ENCODE results near the gene SLC25A22. TPM values are rescaled to one million over a fixed set of nuclear protein-coding genes. Genes with fewer than 3 reads are reported as not detected.

Gene SLC25A22
- total and polyA plus RNA-seq, 3 experiments from 2014 or later, result 14.1 to 77.0 (median 73.6) TPM

GRCh38 chr11:832529-833113 is 34.5 kb upstream of the SLC25A22 start, which contains the start of gene CD151:
Gene CD151 (plus strand): TSS chr11:832952. CDS start chr11:836070, 3,118 bp downstream.
- Mint-ChIP-seq H3K36me3 (peaks cover 0 to 5% (median 0%) of the 10 kb centered on the region in 3 donors), H3K27me3 (peaks cover 3 to 17% of the 10 kb centered on the region in 2 donors), H3K27ac (peak within 1 kb of the TSS in 3 of 8 donors; percentile 52 to 84 (median 66)), H3K4me1 (peaks cover 0 to 61% (median 12%) of the 10 kb centered on the region in 3 donors), H3K9me3 (no peaks in the 10 kb centered on the region), H3K4me3 (peak within 1 kb of the TSS; percentile 63 to 87 (median 72))
- H3K9me3 ChIP-seq (ENCODE audit: low read length), result no peaks in the 10 kb centered on the region
- ChIA-PET POLR2A (interaction anchor here (0.5 to 3.3 kb wide), 5 partner anchors 10 to 137 kb away, joined by 3 to 16 read pairs (median 5); partner anchors contain the start of genes PNPLA2, RPLP2 and TMEM80), CTCF (interaction anchor here (0.7 to 1.3 kb wide), 3 partner anchors 10 to 16 kb away, joined by 3 to 6 read pairs (median 4); partner anchors contain the start of genes POLR2L and TSPAN4)
- H3K4me3 ChIP-seq (ENCODE audit: low read length), result peak within 1 kb of the TSS; percentile 34
- peaks cover 40% of the 10 kb centered on the region for H3K4me1 ChIP-seq (ENCODE audit: insufficient read depth, low read length)
- H3K27me3 ChIP-seq (ENCODE audit: insufficient read depth, low read length, poor library complexity, severe bottlenecking), result peaks cover 18% of the 10 kb centered on the region
- H3K36me3 ChIP-seq (ENCODE audit: insufficient read depth, low read length), result no peaks in the 10 kb centered on the region
- DNase-seq, result peak in 3 of 5 donors; percentile 44 to 63 (median 44)
- peak within 1 kb of the TSS; percentile 59 for H3K27ac ChIP-seq (ENCODE audit: low read depth, low read length)

GRCh38 chr11:831961-832528 is 34.0 kb upstream of the SLC25A22 start:
- peak overlapping the region; percentile 38 for H3K27ac ChIP-seq (ENCODE audit: low read depth, low read length)
- ChIA-PET CTCF (interaction anchor here (0.7 to 1.4 kb wide), 4 partner anchors 9 to 16 kb away, joined by 3 to 6 read pairs (median 4); partner anchors contain the start of genes POLR2L and TSPAN4), POLR2A (interaction anchor here (0.5 to 3.3 kb wide), 6 partner anchors 9 to 137 kb away, joined by 3 to 16 read pairs (median 5); partner anchors contain the start of genes PNPLA2, RPLP2, TMEM80 and TSPAN4)
- peak overlapping the region; percentile 19 for H3K4me3 ChIP-seq (ENCODE audit: low read length)
- H3K36me3 ChIP-seq (ENCODE audit: insufficient read depth, low read length), result no peaks in the 10 kb centered on the region
- Mint-ChIP-seq H3K4me1 (peaks cover 0 to 64% (median 14%) of the 10 kb centered on the region in 3 donors), H3K27me3 (peaks cover 4 to 19% of the 10 kb centered on the region in 2 donors), H3K4me3 (peak overlapping the region; percentile 33 to 67 (median 54)), H3K36me3 (peaks cover 0 to 2% (median 0%) of the 10 kb centered on the region in 3 donors), H3K9me3 (no peaks in the 10 kb centered on the region), H3K27ac (peak overlapping the region in 1 of 8 donors; percentile 52)
- H3K27me3 ChIP-seq (ENCODE audit: insufficient read depth, low read length, poor library complexity, severe bottlenecking), result peaks cover 20% of the 10 kb centered on the region
- peaks cover 44% of the 10 kb centered on the region for H3K4me1 ChIP-seq (ENCODE audit: insufficient read depth, low read length)
- DNase-seq, result no peak
- H3K9me3 ChIP-seq (ENCODE audit: low read length), result no peaks in the 10 kb centered on the region

- DNase-seq, result no peak
- CTCF ChIA-PET, result interaction anchor here (0.7 to 1.9 kb wide), 4 partner anchors 9 to 17 kb away, joined by 3 to 7 read pairs (median 4); partner anchors contain the start of gene PNPLA2
- peaks cover 7 to 19% of the 10 kb centered on the region in 2 donors for H3K27me3 Mint-ChIP-seq
- POLR2A ChIA-PET, result interaction anchor here (0.9 to 3.3 kb wide), 5 partner anchors 9 to 27 kb away, joined by 3 to 16 read pairs (median 5); partner anchors contain the start of genes PNPLA2 and TSPAN4
- Histone ChIP-seq H3K27ac (ENCODE audit: low read depth, low read length) (no peak overlapping the region), H3K27me3 (ENCODE audit: insufficient read depth, low read length, poor library complexity, severe bottlenecking) (peaks cover 20% of the 10 kb centered on the region), H3K4me1 (ENCODE audit: insufficient read depth, low read length) (peaks cover 47% of the 10 kb centered on the region), H3K36me3 (ENCODE audit: insufficient read depth, low read length) (no peaks in the 10 kb centered on the region), H3K9me3 (ENCODE audit: low read length) (no peaks in the 10 kb centered on the region), H3K4me3 (ENCODE audit: low read length) (no peak overlapping the region)
- H3K9me3 Mint-ChIP-seq, result no peaks in the 10 kb centered on the region
- peaks cover 4 to 70% (median 18%) of the 10 kb centered on the region in 3 donors for H3K4me1 Mint-ChIP-seq
- no peaks in the 10 kb centered on the region for H3K36me3 Mint-ChIP-seq
- H3K4me3 Mint-ChIP-seq, result peak overlapping the region; percentile 33 to 74 (median 54)
- H3K27ac Mint-ChIP-seq, result peak overlapping the region in 1 of 8 donors; percentile 52
These were observed 33.2 kb upstream of the SLC25A22 start for GRCh38 chr11:831118-831864.

- H3K4me1 ChIP-seq (ENCODE audit: insufficient read depth, low read length), result peaks cover 47% of the 10 kb centered on the region
- H3K4me3 Mint-ChIP-seq, result peak overlapping the region; percentile 52 to 84 (median 64)
- H3K27ac ChIP-seq (ENCODE audit: low read depth, low read length), result no peak overlapping the region
- no peaks in the 10 kb centered on the region for H3K36me3 ChIP-seq (ENCODE audit: insufficient read depth, low read length)
- CTCF ChIA-PET, result interaction anchor here (0.7 to 1.9 kb wide), 3 partner anchors 11 to 18 kb away, joined by 3 to 7 read pairs (median 5); partner anchors contain the start of gene PNPLA2
- H3K36me3 Mint-ChIP-seq, result peaks cover 0 to 1% (median 0%) of the 10 kb centered on the region in 3 donors
- H3K9me3 Mint-ChIP-seq, result no peaks in the 10 kb centered on the region
- peak; percentile 58 to 77 (median 64) for DNase-seq
- peak overlapping the region; percentile 32 for H3K4me3 ChIP-seq (ENCODE audit: low read length)
- peaks cover 7 to 19% of the 10 kb centered on the region in 2 donors for H3K27me3 Mint-ChIP-seq
- POLR2A ChIA-PET, result interaction anchor here (0.9 to 3.3 kb wide), 4 partner anchors 10 to 35 kb away, joined by 3 to 16 read pairs (median 4); partner anchors contain the start of genes PNPLA2 and TSPAN4
- H3K27me3 ChIP-seq (ENCODE audit: insufficient read depth, low read length, poor library complexity, severe bottlenecking), result peaks cover 20% of the 10 kb centered on the region
- H3K4me1 Mint-ChIP-seq, result peaks cover 4 to 70% (median 18%) of the 10 kb centered on the region in 3 donors
- H3K27ac Mint-ChIP-seq, result no peak overlapping the region
- no peaks in the 10 kb centered on the region for H3K9me3 ChIP-seq (ENCODE audit: low read length)
These were observed 32.4 kb upstream of the SLC25A22 start for GRCh38 chr11:830295-831117.

- Mint-ChIP-seq H3K4me3 (peak overlapping the region; percentile 52 to 84 (median 64)), H3K27me3 (peaks cover 9 to 19% of the 10 kb centered on the region in 2 donors), H3K9me3 (no peaks in the 10 kb centered on the region), H3K36me3 (peaks cover 0 to 7% (median 4%) of the 10 kb centered on the region in 3 donors), H3K27ac (no peak overlapping the region), H3K4me1 (peaks cover 4 to 69% (median 18%) of the 10 kb centered on the region in 3 donors)
- no peaks in the 10 kb centered on the region for H3K9me3 ChIP-seq (ENCODE audit: low read length)
- peaks cover 20% of the 10 kb centered on the region for H3K27me3 ChIP-seq (ENCODE audit: insufficient read depth, low read length, poor library complexity, severe bottlenecking)
- no peak overlapping the region for H3K27ac ChIP-seq (ENCODE audit: low read depth, low read length)
- no peak for DNase-seq
- no peaks in the 10 kb centered on the region for H3K36me3 ChIP-seq (ENCODE audit: insufficient read depth, low read length)
- H3K4me3 ChIP-seq (ENCODE audit: low read length), result peak overlapping the region; percentile 28
- CTCF ChIA-PET, result interaction anchor here (1.9 kb wide), 1 partner anchor 18 kb away, joined by 7 read pairs; no protein-coding TSS in a partner anchor
- POLR2A ChIA-PET, result interaction anchor here (1.3 to 3.3 kb wide), 3 partner anchors 10 to 34 kb away, joined by 3 to 16 read pairs (median 6); partner anchors contain the start of gene PNPLA2
- peaks cover 47% of the 10 kb centered on the region for H3K4me1 ChIP-seq (ENCODE audit: insufficient read depth, low read length)
These were observed 31.8 kb upstream of the SLC25A22 start for GRCh38 chr11:829847-830294.

GRCh38 chr11:829176-829846 is 31.2 kb upstream of the SLC25A22 start:
- DNase-seq, result no peak
- no peak overlapping the region for H3K27ac ChIP-seq (ENCODE audit: low read depth, low read length)
- H3K9me3 ChIP-seq (ENCODE audit: low read length), result no peaks in the 10 kb centered on the region
- Mint-ChIP-seq H3K27ac (no peak overlapping the region), H3K36me3 (peaks cover 0 to 9% (median 4%) of the 10 kb centered on the region in 3 donors), H3K4me1 (peaks cover 4 to 64% (median 18%) of the 10 kb centered on the region in 3 donors), H3K4me3 (peak overlapping the region; percentile 29 to 84 (median 49)), H3K27me3 (peaks cover 9 to 19% of the 10 kb centered on the region in 2 donors), H3K9me3 (no peaks in the 10 kb centered on the region)
- peaks cover 47% of the 10 kb centered on the region for H3K4me1 ChIP-seq (ENCODE audit: insufficient read depth, low read length)
- H3K27me3 ChIP-seq (ENCODE audit: insufficient read depth, low read length, poor library complexity, severe bottlenecking), result peaks cover 20% of the 10 kb centered on the region
- ChIA-PET CTCF (interaction anchor here (1.9 kb wide), 1 partner anchor 19 kb away, joined by 7 read pairs; no protein-coding TSS in a partner anchor), POLR2A (interaction anchor here (1.8 to 3.3 kb wide), 3 partner anchors 9 to 33 kb away, joined by 6 to 16 read pairs (median 7); partner anchors contain the start of gene PNPLA2)
- peak overlapping the region; percentile 28 for H3K4me3 ChIP-seq (ENCODE audit: low read length)
- H3K36me3 ChIP-seq (ENCODE audit: insufficient read depth, low read length), result no peaks in the 10 kb centered on the region

Measured in CD8-positive, alpha-beta memory T cell (primary cell).